Measurements from ENCODE around the gene GALNT2. TPM values are rescaled to one million over a fixed set of nuclear protein-coding genes. Genes with fewer than 3 reads are reported as not detected.

The GALNT2 gene
- total RNA-seq, 2 donors from 2014 or later, result 36.8 to 50.7 TPM

DNA sequence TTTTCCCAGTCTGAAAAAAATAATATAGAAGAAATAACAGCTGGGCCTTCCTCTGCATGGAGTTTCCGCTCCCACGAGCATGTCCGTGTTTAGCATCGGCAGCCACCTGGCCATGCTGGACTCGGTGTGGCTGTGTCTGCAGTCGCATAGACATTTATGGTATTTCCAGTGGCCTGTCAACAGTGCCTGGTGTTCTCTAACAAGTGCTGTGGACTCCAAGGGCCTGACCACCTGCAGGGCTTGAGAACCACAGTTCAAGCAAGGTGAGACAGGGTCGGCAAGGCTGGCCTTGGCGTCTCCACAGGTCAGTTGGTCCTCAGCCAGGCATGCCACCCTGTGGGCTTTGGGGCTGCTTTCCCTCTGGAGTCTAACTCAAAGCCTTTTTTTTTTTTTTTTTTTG, 234.3 kb downstream of the GALNT2 start:
- ATAC-seq (peak in 1 of 2 donors; percentile 42), DNase-seq (no peak)
- intact Hi-C loops (cut with DNase I), result loop anchor here in 1 of 2 donors (10.0 kb wide), 1 partner anchor 637 kb away; no protein-coding TSS in a partner anchor

GRCh38 chr1:230301822-230302221, 234.8 kb downstream of the GALNT2 start:
- DNase-seq (no peak), ATAC-seq (no peak)
- intact Hi-C loops (cut with DNase I), result loop anchor here in 1 of 2 donors (10.0 kb wide), 1 partner anchor 637 kb away; no protein-coding TSS in a partner anchor

- ATAC-seq (no peak), DNase-seq (no peak)
- intact Hi-C loops (cut with DNase I), result loop anchor here in 1 of 2 donors (10.0 kb wide), 1 partner anchor 638 kb away; no protein-coding TSS in a partner anchor
These were observed 236.0 kb downstream of the GALNT2 start for GRCh38 chr1:230303069-230303468.

- ATAC-seq (peak; percentile 70), DNase-seq (peak; percentile 42)
- intact Hi-C loops (cut with DNase I), result loop anchor here in 1 of 2 donors (10.0 kb wide), 1 partner anchor 639 kb away; no protein-coding TSS in a partner anchor
These were observed 236.8 kb downstream of the GALNT2 start for GRCh38 chr1:230303822-230304221.

DNA sequence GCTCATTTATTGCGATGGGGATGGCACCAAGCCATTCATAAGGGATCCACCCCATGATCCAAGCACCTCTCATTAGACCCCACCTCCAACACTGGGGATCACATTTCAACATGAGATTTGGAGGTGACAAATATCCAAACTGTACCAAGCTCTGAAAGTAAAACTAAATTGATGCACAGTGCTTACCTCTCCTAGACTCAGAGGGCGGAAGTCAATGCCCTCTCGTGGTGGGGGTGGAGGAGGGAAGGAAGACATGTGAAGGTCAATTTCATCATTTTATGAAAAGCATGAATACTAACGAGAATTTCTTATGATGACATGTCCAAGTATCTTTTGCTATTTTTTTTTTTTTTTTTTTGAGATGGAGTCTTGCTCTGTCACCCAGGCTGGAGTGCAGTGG, 239.1 kb downstream of the GALNT2 start:
- intact Hi-C loops (cut with DNase I), result loop anchor here in 1 of 2 donors (10.0 kb wide), 1 partner anchor 641 kb away; no protein-coding TSS in a partner anchor
- DNase-seq (no peak), ATAC-seq (no peak)

DNA sequence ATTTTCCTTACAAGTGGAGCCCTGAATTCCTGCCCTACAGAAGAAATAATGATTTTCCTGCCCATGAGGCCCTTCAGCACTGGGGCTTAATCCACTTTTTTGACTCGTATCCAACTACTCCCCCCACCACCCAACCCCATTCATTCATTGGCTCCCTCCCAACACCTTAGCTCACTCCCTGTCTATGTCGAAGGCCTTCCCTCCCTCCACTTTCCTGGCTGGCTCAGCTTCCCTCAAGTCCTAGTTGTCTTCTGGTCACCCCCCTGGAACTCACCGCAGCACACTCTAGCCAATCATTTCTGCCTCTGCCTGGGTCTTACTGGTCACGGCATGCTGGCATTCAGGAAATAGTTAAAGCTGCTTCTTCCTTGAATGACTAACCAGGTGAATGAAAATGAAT, 240.2 kb downstream of the GALNT2 start:
- intact Hi-C loops (cut with DNase I), result loop anchor here in 1 of 2 donors (10.0 kb wide), 1 partner anchor 642 kb away; no protein-coding TSS in a partner anchor
- DNase-seq (no peak), ATAC-seq (no peak)

- ATAC-seq (peak; percentile 20 to 81), DNase-seq (peak; percentile 87)
- intact Hi-C loops (cut with DNase I), result loop anchor here in 1 of 2 donors (10.0 kb wide), 1 partner anchor 643 kb away; no protein-coding TSS in a partner anchor
These were observed 241.0 kb downstream of the GALNT2 start for GRCh38 chr1:230308039-230308438.

DNA sequence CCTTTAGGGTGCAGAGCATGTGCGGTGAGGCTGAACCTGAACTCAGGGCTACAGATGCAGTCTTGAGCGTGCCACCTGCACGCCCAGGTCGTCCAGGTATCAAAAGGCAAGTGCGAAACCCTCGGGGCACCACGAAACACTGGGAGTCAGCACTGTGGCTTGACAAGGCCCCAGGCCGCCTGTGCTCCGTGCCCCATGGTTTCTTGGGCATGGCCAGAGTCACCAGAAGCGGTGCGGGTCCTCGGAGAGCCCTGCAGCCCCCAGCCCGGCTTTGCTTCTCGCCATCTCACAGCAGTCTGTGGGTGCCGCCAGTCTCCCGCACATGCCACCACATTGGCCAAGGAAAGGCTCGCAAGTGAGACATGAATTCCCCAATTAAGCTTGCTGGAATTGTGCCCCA, 241.8 kb downstream of the GALNT2 start:
- no peak for DNase-seq
- intact Hi-C loops (cut with DNase I), result loop anchor here in 1 of 2 donors (10.0 kb wide), 1 partner anchor 644 kb away; no protein-coding TSS in a partner anchor
- ATAC-seq, result no peak

GRCh38 chr1:230309646-230310177, 242.7 kb downstream of the GALNT2 start:
- ATAC-seq, result no peak
- intact Hi-C loops (cut with DNase I), result loop anchor here (2.0 to 10.0 kb wide), 2 partner anchors 645 to 649 kb away; no protein-coding TSS in a partner anchor
- no peak for DNase-seq

- DNase-seq, result peak; percentile 79
- ATAC-seq, result peak; percentile 84 to 88
- intact Hi-C loops (cut with DNase I), result loop anchor here in 1 of 2 donors (2.0 kb wide), 1 partner anchor 650 kb away; no protein-coding TSS in a partner anchor
These were observed 243.5 kb downstream of the GALNT2 start for GRCh38 chr1:230310381-230311163.

GRCh38 chr1:230312676-230313075, 245.6 kb downstream of the GALNT2 start:
- intact Hi-C loops (cut with DNase I), result no loop called here
- DNase-seq (no peak), ATAC-seq (no peak)

DNA sequence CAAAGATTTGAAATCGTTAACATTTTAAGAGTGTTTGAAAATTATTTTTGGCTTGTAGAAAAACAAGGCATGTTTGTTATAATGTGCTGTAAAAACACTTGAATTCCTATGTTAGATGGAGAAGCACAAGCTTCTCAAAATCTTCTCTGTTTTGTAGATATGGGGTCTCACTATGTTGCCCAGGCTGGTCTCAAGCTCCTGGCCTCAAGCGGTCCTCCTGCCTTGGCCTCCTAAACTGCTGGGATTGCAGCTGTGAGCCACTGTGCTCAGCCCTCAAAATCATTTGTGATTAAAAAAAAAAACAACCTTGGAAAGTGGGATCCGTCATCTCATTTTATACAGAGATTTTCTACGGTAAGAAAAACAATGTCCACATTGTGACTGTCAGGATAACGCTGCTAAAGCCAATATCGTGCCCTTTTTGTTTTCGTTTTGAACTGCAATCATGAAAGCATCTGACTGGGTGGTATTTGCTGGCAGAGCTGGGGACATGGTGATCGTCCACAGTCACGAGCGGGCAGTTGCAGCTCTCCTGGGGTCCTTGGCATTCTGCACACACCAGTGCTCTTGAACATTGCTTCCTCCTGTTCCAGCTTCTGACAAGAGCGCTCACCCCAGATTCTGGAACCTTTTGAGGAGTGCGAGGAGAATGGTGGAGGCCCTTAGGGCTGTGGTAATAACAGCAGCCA, 246.6 kb downstream of the GALNT2 start:
- intact Hi-C loops (cut with DNase I), result no loop called here
- DNase-seq, result no peak
- ATAC-seq, result no peak

DNA sequence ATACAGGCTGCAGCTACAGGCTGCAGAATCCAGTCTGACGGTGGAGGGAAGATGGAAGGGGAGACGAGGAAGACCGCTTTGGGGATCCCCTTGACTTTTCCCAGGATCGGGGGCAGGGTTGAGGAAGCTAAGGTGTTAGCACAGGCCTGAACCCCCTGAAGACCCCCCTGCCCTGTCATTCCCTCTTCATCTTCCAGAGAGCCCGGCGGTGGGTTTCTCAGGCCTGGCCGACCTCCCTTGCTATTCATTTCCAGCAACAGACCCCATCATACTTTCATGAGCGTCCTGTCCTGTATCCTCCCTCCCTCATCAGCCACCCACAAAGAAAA, 247.1 kb downstream of the GALNT2 start:
- intact Hi-C loops (cut with DNase I), result no loop called here
- no peak for ATAC-seq
- no peak for DNase-seq

DNA sequence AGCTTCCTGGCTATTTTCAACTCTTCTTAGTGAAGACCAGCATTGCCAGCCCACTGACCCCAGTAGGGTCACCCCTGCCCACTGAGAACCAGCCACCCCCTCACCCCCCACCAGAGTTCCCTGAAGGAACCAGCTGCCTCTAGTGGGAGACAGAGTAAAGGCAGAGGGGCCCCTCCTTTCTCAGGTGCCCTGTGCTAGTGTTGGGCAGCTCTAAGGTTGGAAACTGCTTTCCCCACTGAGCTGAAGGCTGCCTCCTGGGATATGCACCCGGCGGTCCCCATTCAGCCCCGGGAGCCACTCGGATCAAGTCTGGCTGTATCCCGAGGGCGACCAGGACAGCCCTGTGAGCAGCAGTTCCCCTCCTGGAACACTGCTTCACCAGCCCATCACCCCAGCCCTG, 248.1 kb downstream of the GALNT2 start:
- DNase-seq (no peak), ATAC-seq (no peak)
- intact Hi-C loops (cut with DNase I), result no loop called here

DNA sequence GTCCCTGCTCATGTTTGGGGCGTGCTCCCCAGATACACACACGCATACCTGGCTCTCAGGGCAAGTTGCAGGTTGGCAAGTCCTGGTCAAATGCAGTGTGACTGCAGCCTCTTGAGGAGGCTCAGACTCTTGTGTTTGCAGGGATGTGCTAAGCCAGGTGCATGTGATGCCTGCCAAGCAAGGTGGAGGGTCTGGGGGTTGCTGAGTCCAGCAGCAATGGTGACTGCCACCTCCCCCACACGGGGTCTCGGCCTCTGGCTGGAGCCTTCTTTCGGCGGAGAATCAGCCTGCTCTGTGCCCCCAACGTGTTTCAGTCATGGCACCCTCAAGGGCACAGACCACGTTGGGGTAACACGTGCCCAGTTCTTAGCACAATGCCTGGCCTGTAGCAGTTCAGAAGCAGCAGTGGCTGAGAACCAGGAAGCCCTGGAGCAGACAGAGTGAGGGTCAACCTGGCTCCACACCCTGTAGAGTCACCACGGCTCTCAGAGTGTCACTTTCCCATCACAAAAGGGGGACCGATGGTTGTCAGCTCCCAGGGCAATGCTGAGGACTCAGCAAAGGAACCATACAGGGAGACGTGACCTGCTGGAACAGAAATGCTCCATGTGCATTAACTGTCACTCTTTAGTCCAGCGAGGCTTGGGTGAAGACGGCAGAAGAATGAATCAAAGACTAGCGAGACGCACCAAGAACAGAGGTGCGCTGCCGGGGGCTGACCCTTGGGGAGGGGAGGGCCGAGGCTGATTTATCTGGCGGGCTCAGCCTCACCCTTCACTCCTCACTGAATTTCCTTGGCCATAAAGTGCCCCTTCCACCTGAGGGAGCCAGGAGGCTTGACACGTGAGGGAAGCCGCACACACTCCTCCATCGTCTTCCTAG, 250.1 kb downstream of the GALNT2 start:
- intact Hi-C loops (cut with DNase I), result no loop called here
- ATAC-seq, result no peak
- no peak for DNase-seq

- ATAC-seq (no peak), DNase-seq (peak; percentile 56)
- intact Hi-C loops (cut with DNase I), result no loop called here
These were observed 251.1 kb downstream of the GALNT2 start for GRCh38 chr1:230317823-230318819.

DNA sequence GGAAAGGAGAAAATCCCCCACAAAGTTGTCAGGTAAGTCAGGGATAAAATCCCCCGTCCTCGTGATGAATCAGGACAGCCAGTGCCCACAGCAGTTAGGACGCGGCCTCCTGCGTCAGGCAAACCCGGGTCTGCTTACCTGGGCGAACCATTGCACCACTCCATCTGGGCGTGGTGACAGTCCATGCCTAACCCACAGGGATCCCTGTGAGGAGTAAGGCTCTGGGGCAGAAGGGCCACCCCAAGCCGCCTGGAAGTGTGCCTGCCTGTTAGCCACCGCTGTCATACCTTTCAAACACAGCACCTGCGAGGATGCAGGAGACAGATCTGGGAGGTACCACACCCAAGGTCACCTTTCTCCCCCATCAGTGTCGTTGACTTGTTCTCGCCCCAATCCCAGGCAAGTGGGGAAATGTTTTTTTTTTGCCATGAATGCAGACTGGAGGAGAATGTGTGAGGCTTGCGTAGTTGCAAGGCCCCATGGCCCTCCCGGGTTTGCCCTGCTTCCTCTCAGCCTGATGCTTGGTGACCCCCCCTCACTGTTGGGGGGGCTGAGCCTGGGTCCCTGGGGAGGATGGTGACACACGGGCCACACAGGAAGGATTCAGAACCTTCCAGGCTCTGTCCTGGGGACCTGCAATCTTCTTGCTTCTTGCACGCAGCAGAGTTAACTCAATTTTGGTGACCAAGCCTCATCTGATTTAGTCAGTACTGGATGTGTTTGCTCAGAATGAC, 252.1 kb downstream of the GALNT2 start:
- ATAC-seq (no peak), DNase-seq (no peak)
- intact Hi-C loops (cut with DNase I), result no loop called here
